HG02798 (cell line): Measurements from ENCODE around the gene OTOA.
"Not testable (repeated sequence)": the region's sequence is repeated elsewhere in the genome, so short reads cannot be mapped to it uniquely, and the experiment has no call there.

Experiments
- ATAC-seq: cut with Tn5 transposase; IDR thresholded peaks from one replicate; pipeline ENCODE4 v1.9.1; 2021; ENCODE audit warnings: mild to moderate bottlenecking; ENCODE audit not compliant: unreplicated experiment, poor library complexity

OTOA gene

DNA sequence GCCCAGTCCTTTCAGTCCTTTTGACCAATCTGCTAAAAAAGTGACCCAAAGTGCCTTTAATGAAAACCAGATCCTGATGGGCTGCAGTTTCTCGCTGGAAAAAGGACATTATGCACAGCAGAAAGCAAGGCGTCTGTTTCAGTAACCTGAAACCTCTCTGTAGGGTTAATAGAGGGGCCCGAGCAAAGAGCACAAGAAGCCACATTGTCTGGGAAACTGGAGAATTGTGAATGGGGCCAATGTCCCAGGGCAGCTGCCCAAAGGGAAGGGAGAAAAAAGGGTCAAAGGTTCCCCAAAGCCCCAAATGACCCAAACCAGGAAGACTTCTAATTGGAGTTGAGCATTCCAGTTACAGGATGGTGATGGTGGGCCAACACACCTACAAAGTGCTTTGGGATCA is 3.0 kb downstream of the OTOA start:
- no peak for ATAC-seq

DNA sequence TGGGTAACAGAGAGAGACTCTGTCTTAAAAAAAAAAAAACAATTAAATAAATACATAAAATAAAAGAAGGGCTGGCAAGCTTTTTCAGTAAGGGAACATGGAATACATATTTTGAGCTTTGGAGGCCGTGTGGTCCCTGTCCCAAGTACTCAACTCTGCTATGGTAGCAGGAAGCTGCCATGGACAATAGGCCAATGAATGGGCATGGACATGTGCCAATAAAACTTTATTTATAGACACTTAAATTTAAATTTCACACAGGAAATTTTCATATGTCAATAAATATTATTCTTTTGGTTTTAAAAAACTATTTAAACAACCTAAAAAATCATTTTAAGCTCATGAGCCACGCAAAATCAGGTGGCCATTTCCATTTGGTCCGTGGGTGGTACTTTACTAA is 3.8 kb downstream of the OTOA start:
- ATAC-seq = no peak

DNA sequence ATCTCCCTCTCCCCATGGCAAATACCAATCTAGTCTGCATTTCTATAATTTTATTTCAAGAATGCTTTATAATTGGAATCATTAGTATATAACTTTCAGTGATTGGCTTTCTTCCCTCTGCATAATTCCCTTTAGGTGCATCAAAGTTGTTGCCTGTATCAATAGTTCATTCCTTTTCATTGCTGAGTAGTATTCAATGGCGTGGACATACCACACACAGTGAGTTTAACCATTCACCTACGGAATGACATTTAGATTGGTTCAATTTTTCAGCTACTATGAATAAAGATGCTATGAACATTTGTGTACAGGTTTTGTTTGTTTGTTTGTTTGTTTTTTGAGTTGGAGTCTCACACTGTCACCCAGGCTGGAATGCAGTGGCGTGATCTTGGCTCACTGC is 9.7 kb downstream of the OTOA start:
- ATAC-seq = no peak

DNA sequence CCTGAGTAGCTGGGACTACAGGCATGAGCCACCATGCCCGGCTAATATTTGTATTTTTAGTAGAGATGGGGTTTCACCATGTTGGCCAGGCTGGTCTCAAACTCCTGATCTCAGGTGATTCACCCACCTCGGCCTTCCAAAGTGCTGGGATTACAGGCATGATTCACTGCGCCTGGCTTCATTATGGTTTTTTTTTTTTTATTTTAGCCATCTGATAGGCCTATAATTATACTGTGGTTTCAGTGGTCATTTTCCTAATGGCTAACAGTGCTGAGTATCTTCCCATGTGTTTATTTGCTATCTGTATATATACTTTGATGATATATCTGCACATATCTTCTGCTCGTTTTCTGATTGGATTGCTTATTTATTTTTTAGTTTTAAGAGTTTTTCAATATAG is 10.7 kb downstream of the OTOA start:
- ATAC-seq = not testable (repeated sequence)

DNA sequence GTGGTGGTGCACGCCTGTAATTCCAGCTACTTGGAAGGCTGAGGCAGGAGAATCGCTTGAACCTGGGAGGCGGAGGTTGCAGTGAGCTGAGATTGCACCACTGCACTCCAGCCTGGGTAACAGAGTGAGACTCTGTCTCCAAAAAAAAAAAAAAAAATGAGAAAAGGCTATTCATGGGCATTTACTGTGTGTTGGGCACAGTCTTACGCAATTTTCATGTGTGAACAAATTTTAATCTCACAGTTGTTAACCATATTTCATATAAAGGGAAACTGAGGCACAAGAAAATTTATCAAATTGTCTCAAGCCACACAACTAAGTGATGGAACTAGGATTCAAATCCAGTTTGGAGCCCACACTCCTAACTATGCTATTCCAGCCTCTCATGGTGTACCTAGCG is 16.9 kb downstream of the OTOA start:
- ATAC-seq = not testable (repeated sequence)

DNA sequence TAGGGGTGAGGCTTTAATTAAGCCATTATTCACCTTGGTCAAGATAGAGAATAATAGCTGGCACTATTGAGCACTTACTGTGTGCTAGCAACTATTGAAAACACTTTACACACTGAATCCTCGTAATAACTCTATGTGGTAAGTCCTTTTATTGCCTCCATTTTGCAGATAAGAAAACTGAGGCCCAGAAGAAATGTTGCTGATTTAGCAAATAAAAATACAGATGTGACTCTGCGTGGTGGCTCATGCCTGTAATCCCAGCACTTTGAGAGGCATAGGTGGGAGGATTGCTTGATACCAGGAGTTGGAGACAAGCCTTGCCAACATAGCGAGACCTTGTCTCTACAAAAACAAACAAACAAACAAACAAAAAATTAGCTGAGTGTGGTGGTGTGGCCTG is 19.4 kb downstream of the OTOA start:
- ATAC-seq = no peak

DNA sequence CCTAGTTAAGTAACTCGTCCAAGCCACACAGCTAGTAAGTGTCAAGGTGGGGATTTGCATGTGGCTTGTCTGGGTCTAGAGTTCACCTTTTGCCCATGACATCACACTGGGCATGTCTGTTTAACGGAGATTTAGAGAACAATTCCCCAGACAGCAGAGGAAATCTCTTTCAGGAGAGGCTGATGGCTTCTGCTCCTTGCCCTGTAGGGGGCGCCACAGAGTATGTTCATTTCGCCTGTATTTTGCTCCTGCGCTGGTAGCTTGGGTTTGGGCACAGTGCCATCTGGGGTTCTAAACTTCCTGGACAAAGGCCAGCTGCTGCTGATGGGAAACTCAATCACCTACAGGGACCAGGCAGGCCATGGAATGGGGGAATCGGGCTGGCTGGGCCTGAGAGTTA is 20.4 kb downstream of the OTOA start:
- no peak for ATAC-seq

DNA sequence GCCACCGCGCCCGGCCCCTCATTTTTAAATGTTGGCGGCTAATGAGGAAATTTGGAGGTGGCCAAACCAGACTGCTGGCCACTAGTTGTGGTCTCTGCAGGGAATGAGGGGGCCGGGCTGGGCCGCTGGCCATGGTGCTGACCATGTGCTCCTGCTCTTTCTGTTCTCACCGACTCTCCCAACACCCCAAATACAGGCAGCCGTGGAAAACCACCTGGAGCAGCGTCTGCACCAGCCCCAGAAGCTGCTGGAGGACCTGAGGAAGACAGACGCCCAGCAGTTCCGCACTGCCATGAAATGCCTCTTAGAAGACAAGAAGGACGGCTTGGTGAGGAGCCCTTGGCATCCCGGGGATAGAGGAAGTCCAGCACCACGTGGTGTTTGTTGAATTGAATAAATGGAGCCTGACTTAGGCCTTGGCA is 21.3 kb downstream of the OTOA start:
- ATAC-seq = no peak

DNA sequence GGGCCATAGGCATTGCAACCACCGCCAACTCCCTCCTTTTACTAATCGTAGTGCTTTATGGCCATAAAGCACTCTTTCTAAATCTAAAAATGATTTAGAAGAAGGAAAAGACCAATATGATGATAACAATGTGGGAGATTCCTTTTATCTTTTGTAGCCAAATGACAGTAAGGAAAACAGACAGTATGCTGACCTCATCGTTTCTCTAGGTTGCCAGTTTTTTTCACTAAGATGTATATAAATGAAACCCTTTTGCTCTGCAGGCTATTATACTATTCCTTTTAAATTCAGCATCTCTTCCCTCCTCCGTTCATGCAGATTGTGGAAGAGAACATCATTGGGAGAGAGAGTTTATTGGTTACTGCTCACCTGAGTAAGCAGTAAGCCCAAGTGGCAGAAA is 25.3 kb downstream of the OTOA start:
- no peak for ATAC-seq

DNA sequence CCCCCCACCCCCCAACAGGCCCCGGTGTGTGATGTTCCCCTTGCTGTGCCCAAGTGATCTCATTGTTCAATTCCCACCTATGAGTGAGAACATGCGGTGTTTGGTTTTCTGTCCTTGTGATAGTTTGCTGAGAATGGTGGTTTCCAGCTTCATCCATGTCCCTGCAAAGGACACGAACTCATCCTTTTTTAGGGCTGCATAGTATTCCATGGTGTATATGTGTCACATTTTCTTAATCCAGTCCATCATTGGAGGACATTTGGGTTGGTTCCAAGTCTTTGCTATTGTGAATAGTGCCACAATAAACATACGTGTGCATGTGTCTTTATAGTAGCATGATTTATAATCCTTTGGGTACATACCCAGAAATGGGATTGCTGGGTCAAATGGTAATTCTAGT is 27.2 kb downstream of the OTOA start:
- ATAC-seq = not testable (repeated sequence)

DNA sequence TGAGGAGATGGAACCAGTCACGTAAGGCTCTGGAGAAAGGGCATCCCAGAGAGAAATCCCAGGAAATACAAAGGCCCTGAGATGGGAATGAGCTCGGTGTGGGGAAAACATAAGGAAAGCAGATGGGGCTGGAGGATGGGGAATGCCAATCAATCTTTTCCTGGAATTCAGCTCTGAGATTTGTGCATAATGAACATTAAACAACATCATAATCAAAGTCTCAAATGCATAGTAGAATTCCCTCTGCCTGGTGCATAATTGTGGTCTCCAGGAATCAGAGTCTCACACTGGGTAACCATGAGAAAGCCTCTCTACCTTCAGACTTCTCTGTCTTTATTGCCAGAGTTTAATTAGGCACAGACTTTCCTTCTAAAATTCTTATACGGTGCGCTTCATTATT is 30.8 kb downstream of the OTOA start:
- ATAC-seq = no peak

DNA sequence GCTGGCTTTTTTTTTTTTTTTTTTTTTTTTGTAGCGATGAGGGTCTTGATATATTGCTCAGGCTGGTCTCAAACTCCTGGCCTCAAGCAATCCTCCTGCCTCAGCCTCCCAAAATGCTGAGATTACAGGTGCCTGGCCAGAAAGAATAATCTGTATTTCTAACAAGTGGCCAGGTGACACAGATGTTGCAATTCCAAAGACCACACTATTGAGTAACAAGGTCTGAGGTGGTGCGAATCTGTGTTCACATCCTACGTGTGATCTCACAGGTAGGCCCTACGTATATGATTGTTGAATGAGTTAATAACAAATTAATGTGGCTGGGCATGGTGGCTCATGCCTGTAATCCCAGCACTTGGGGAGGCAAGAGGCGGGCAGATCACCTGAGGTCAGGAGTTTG is 33.3 kb downstream of the OTOA start:
- ATAC-seq = no peak

DNA sequence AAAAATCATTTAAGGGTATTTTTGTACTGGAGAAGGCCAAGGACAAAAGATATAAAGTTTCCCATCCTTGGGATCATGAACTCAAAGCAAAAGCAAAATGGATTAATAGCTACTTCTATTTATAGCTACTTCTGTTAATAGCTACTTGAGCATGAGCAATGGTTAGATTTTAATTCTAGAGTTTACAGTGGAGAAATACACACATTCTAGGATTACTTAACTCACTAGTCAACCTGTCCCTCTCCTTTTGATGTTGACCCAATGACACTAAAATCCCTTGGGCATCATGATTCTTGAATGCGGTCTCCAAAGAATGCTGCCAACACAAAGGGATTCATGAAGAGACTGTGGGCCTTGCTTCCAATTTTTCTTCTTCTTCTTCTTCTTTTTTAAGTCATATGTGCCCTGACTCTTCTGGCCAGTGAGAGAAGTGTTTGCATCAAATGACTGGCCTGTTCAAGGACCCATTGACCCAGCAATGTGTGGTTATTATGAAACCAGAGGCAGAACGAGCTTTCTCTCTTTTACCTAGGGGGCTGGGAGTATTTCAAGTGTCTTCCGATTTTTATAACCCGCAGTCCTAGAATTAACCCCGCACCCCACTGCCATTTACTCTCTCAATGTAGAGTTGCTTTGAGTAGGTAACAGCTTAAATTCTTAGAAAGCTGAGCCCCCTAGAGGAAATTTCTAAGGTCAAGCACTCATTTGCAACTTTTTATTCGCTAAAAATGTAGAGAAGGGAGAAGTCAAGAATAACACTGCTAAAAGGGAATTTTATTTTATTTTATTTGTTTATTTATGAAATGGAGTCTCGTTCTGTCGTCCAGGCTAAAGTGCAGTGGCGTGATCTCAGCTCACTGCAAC is 34.6 kb downstream of the OTOA start:
- no peak for ATAC-seq

DNA sequence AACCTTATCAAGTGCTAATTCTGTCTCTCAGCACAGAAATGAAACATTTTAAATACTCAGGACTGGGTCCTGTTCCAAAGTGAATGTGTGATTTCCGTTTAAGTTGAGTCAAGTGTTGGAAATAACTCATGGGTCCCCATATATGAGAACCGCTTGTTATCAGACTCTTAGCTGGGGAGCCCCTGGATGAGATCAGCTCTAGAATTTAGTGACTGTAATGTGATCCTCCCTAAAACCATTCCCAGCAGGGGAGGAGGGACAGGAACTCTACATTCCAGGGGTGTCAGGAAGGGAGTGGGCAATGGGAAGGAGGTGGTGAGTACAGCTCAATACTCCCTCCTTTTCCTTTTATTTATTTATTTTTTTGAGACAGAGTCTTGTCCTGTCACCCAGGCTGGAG is 37.5 kb downstream of the OTOA start:
- no peak for ATAC-seq

DNA sequence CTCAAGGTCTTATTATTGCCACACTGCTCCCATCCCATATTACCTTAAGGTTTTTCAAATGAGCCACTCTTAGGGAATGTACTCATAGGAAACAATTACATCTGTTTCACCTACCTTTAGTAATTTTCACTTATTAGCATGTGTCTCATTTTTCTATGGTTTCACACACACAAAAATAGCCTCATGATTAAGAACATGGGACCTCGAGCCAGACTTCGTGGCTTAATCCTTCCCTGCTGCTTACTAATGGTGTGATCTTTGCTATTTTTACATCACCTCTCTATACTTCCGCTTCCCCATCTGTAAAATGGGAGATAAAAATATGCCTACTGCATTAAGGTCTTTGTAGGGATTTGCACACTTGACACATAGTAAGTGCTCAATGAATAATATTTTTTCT is 38.5 kb downstream of the OTOA start:
- ATAC-seq = no peak

DNA sequence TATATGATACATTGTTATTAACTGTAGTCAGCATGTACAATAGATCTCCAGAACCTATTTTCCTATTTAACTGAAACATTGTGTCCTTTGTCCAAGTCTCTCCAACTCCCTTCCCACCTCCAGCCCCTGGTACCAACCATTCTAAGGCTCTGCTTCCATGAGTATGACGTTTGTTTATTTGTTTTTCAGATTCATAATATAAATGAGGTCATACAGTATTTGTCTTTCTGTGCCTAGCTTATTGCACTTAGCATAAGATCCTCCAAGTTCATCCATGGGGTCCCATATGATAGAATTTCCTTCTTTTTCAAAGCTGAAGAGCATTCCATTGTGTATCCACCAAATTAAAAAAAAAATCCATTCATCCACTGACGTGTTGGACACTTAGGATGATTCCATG is 39.4 kb downstream of the OTOA start:
- no peak for ATAC-seq

DNA sequence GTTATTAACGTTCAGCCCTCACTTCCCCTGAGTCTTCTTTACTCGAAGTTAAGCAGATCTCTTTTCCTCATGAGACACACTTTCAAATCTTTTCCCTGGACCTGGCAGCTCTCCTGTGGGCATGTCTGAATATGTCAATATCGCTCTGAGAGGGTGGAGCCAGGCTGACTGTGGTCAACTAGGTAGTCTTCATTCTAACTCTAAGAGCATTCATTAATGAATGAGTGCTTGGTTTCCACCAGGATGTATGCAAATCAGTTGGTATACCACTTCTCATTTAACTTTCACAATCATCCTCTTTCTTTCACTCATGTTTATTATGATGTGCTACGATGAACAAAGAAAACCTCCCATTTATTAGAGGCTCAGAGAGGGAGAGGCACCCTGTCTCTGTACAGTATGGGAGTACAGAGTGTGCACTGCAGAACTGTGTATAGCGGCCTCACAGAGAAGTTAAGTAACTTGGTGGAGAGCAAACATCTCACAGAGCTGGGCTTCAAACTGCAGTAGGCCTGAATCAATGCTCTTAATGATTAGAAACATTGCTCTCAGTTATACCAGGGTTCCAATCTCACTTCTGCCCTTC is 39.9 kb downstream of the OTOA start:
- ATAC-seq = no peak

DNA sequence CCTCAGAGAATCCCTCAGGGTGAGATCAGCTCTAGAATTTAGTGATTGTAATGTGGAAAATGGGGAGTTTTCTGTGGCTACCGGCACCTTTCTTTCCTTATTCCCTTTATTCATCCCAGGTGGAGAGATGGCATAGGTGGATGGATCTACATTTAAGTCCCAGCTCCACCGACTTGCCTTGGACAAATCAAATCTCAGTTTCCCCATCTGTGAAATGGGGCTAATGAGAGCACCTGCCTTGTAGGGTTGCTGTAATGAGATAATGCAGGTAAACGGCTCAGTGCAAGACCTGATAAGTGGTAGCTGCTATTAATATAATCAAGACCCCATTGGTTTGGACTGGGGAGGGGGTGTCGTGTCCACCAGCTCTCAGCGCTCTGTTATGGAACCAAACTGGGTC is 40.5 kb downstream of the OTOA start:
- ATAC-seq = no peak

DNA sequence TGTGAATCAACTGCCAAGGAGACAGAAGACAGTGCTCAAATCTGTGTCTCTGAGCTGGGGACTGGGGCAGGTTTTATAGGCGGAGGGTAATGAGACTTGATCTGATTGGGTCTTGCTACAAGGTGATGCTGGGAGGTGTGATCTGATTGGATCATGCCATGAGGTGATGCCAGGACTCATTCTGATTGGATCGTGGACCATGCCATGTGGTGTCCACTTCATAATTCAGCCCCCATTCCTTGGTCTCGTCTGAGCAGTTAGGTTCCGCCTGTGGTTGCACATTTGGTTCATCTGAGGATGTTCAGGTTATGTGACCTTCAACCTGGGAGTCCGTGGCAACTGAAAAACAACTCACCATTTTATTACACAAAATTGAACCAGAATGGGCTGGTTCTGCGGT is 41.0 kb downstream of the OTOA start:
- no peak for ATAC-seq

DNA sequence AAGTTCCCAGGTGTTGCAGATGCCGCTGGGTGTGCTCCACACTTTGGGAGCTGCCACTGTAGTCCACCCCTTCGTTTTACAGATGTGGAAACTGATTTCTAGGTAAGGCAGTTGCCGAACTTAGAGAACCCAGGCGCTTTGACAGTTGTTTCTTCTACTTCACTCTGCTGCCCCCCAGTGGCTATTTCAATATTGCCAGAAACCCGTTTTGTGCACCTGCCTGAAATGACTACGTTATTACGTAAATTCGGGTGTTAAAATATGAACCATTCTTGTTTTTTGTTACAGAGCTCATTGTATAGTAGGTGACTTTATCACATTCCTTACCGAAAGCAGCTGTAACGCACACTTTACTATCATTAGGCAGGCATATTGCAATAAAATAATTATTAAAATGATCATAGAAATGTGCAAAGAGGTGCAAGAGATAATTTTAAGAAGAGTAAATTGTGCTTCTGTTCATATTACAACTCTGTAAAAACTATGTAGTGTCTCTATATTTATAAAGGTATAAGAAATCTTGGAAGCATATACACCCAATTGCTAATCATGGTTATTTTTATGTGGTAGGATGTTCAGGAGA is 44.9 kb downstream of the OTOA start:
- no peak for ATAC-seq

DNA sequence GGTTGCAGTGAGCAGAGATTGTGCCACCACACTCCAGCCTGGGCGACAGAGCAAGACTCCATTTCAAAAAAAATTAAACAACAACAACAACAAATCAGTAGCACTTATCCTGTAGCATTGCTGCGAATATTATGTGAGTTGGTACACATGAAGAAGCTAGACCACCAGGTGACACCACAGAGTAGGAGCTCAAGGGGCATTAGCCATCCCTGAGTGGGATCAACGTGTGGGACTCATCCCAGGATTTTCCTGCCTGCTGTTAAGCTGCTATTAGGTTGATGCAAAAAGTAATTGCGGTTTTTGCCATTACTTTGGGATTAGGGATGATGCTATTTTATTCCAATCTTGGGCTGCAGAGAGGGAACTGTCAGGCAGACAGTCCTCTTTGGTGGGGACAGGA is 47.2 kb downstream of the OTOA start:
- no peak for ATAC-seq
